Adrenal gland (tissue), 12 donors: ENCODE measurements around the gene KLF9. TPM values are rescaled to one million over a fixed set of nuclear protein-coding genes. Genes with fewer than 3 reads are reported as not detected.
A peak's percentile ranks its signal among the peaks of the same experiment; 100 is the strongest.

Experiments
- DNase-seq, 7 donors: peaks; one replicate each; pipeline ENCODE4 v3.0.0-alpha.2; 2019 to 2020
- H3K27ac ChIP-seq, 5 donors: fragments of 200-600 bp; sonication (generic) in 4 of 5; 1 replicate in 3 of 5; 2 replicates in 2 of 5; pipeline versions ENCODE4 v1.5.1 to v1.8.0; 2016 to 2020; ENCODE audit warnings: mild to moderate bottlenecking in 1 of 5
- H3K27me3 ChIP-seq: fragments of 200-600 bp; 2 replicates; pipeline ENCODE4 v1.8.0; 2021
- H3K36me3 ChIP-seq, 2 donors: fragments of 200-600 bp; replicated peaks in 1 of 2; 1 replicate in 1 of 2; 2 replicates in 1 of 2; pipeline versions ENCODE4 v1.5.1 to v1.8.0; 2018 to 2022
- H3K4me1 ChIP-seq, 2 donors: fragments of 200-600 bp; replicated peaks in 1 of 2; 1 replicate in 1 of 2; 2 replicates in 1 of 2; pipeline versions ENCODE4 v1.5.1 to v1.8.0; 2018 to 2021
- H3K4me3 ChIP-seq, 4 donors: fragments of 200-600 bp; sonication (generic) in 3 of 4; one replicate each; pipeline ENCODE4 v1.5.1; 2016 to 2018
- H3K9me3 ChIP-seq, 3 donors: fragments of 200-600 bp; sonication (generic) in 1 of 3; replicated peaks in 1 of 3; 1 replicate in 2 of 3; 2 replicates in 1 of 3; pipeline versions ENCODE4 v1.5.1 to v1.8.0; 2016 to 2021
- CTCF ChIP-seq, 6 experiments: fragments of 450-650 bp in 4 of 6; fragments of 200-600 bp in 2 of 6; sonication (generic) in 1 of 6; IDR thresholded peaks; 1 replicate in 5 of 6; 2 replicates in 1 of 6; pipeline versions ENCODE4 v1.5.1 to v1.8.0; 2016 to 2021; ENCODE audit warnings: antibody characterized with exemption in 6 of 6, mild to moderate bottlenecking in 2 of 6, moderate library complexity in 1 of 6
- POLR2A ChIP-seq, 2 donors: fragments of 450-650 bp; IDR thresholded peaks; one replicate each; pipeline ENCODE4 v1.6.1; 2017; ENCODE audit warnings: antibody characterized with exemption in 2 of 2, mild to moderate bottlenecking in 2 of 2, moderate library complexity in 1 of 2
- WGBS, 4 donors: extraction: QIAGEN DNeasy Blood & Tissue Kit in 2 of 4; methylation state at CpG; one replicate each; pipeline versions ENCODE4 v1.1.5 to v1.1.7; 2013 to 2017; 5-methylcytosine and 5-hydroxymethylcytosine counted together
- intact Hi-C, 2 donors: fragments of 100-400 bp; cut with DNase I; formaldehyde crosslinking; loops; one replicate each; pipeline versions ENCODE4 v1.14.1 to v1.15.0; 2022 to 2023
- polyA plus RNA-seq, 3 donors: library from polyadenylated mRNA; stranded (reverse); fragments of 200-250 nt in 2 of 3; fragments of 350-450 nt in 1 of 3; fragmentation: Illumina TruSeq in 1 of 3; extraction: RNeasy Lipid Tissue Mini Kit (QIAGEN cat#74804) in 1 of 3; gene quantifications; one replicate each; pipeline ENCODE4 v1.2.3, GENCODE V29; 2013 to 2014
- total RNA-seq, 9 donors: library from RNA; depleted of rRNA in 4 of 9; stranded (reverse); fragments of >200 nt in 4 of 9; fragments of 120-200 nt in 1 of 9; fragmentation: NEBNext Ultra II Directional in 1 of 9; extraction: Animal tissue kit (Norgen Biotek cat#: 25700) in 1 of 9; gene quantifications; one replicate each; pipeline versions ENCODE4 v1.1.0 to v1.2.4, GENCODE V29; 2013 to 2023
- donor health status: healthy with polysubstance abuse.
- donor health status: Bipolar disorder and iron deficiency.
- donor health status: DM: yes; HTN: yes; CAD: no.
- donor health status: DM: no; HTN: no; CAD: no.
- donor health status: DM: no; HTN: no; CAD: no.
- donor health status: DM: yes; HTN: yes; CAD: no.

KLF9 gene
- total and polyA plus RNA-seq, 12 donors, result 2.2 to 80.7 (median 38.7) TPM

- Histone ChIP-seq H3K4me3 (no peak overlapping the region), H3K4me1 (peaks cover 0 to 10% of the 10 kb centered on the region in 2 donors), H3K27me3 (no peaks in the 10 kb centered on the region), H3K36me3 (no peaks in the 10 kb centered on the region), H3K27ac (peak overlapping the region in 1 of 5 donors; percentile 7), H3K9me3 (no peaks in the 10 kb centered on the region)
- DNase-seq, result no peak
- intact Hi-C loops, result no loop called here
- WGBS, 4 donors, result 84 to 88% (median 85%) methylated on average over 17 of the region's 17 CpGs
- TF ChIP-seq POLR2A (IDR thresholded peaks at IDR 0.05) (no peak), CTCF (IDR thresholded peaks at IDR 0.05) (no peak)
Observed at GRCh38 chr9:70374962-70375618, 39.4 kb downstream of the KLF9 start.

GRCh38 chr9:70367305-70367930 lies 47.0 kb downstream of the KLF9 start:
- intact Hi-C loops, result no loop called here
- Histone ChIP-seq H3K27ac (no peak overlapping the region), H3K9me3 (no peaks in the 10 kb centered on the region), H3K36me3 (no peaks in the 10 kb centered on the region), H3K4me3 (no peak overlapping the region), H3K4me1 (no peaks in the 10 kb centered on the region), H3K27me3 (no peaks in the 10 kb centered on the region)
- DNase-seq, result no peak
- WGBS, 4 donors, result 74 to 83% (median 80%) methylated on average over 6 of the region's 6 CpGs
- TF ChIP-seq POLR2A (IDR thresholded peaks at IDR 0.05) (no peak), CTCF (IDR thresholded peaks at IDR 0.05) (no peak)

- Histone ChIP-seq H3K4me1 (no peaks in the 10 kb centered on the region), H3K4me3 (no peak overlapping the region), H3K36me3 (no peaks in the 10 kb centered on the region), H3K27ac (no peak overlapping the region), H3K9me3 (no peaks in the 10 kb centered on the region), H3K27me3 (no peaks in the 10 kb centered on the region)
- 97 to 100% (median 98%) methylated on average over 7 of the region's 7 CpGs for WGBS, 4 donors
- DNase-seq, result no peak
- intact Hi-C loops, result no loop called here
- TF ChIP-seq CTCF (IDR thresholded peaks at IDR 0.05) (no peak), POLR2A (IDR thresholded peaks at IDR 0.05) (no peak)
Observed at GRCh38 chr9:70363760-70364159, 50.7 kb downstream of the KLF9 start.

- Histone ChIP-seq H3K4me1 (no peaks in the 10 kb centered on the region), H3K4me3 (no peak overlapping the region), H3K27me3 (no peaks in the 10 kb centered on the region), H3K36me3 (no peaks in the 10 kb centered on the region), H3K9me3 (no peaks in the 10 kb centered on the region), H3K27ac (no peak overlapping the region)
- intact Hi-C loops, result no loop called here
- TF ChIP-seq CTCF (IDR thresholded peaks at IDR 0.05) (no peak), POLR2A (IDR thresholded peaks at IDR 0.05) (no peak)
- peak; percentile 22 to 75 (median 61) for DNase-seq
- 55 to 70% (median 64%) methylated on average over 7 of the region's 7 CpGs for WGBS, 4 donors
Observed at GRCh38 chr9:70362952-70363351, 51.5 kb downstream of the KLF9 start.
